ENCODE measurements around the gene RUFY1.

DNA sequence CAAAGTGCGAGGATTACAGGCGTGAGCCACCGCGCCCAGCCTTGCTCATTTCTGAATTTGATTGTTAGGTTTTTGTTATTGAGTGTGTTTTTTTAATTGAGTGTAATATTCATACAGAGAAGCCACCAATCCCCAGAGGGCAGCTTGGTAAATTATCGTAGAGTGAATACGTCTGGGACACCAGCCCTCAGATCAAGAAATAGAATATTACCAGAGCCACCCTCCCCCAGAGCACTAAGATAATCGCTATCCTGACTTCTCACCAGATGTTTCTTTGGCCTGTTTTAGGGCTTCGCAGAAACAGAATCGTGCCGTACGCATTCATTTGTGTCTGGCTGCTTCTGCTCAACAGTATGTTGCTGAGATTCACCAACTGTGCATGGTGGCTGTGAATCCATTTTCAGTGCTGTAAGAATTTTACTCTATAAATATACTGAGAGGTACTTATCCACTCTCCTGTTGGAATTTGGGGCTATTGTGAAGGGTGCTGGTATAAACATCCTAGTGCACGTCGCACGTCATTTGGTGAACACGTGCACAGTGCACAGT, 37.8 kb upstream of the RUFY1 start:
- TF ChIP-seq, protein P1, sequence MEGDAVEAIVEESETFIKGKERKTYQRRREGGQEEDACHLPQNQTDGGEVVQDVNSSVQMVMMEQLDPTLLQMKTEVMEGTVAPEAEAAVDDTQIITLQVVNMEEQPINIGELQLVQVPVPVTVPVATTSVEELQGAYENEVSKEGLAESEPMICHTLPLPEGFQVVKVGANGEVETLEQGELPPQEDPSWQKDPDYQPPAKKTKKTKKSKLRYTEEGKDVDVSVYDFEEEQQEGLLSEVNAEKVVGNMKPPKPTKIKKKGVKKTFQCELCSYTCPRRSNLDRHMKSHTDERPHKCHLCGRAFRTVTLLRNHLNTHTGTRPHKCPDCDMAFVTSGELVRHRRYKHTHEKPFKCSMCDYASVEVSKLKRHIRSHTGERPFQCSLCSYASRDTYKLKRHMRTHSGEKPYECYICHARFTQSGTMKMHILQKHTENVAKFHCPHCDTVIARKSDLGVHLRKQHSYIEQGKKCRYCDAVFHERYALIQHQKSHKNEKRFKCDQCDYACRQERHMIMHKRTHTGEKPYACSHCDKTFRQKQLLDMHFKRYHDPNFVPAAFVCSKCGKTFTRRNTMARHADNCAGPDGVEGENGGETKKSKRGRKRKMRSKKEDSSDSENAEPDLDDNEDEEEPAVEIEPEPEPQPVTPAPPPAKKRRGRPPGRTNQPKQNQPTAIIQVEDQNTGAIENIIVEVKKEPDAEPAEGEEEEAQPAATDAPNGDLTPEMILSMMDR (IDR thresholded peaks at IDR 0.05): no peak
- no peak for TF ChIP-seq POLR2A (IDR thresholded peaks at IDR 0.05)
- no peak for TF ChIP-seq EP300 (IDR thresholded peaks at IDR 0.05; ENCODE audit: low read depth)
- no peak for TF ChIP-seq POLR2AphosphoS5 (IDR thresholded peaks at IDR 0.05)

Measured in transverse colon (tissue), 4 donors.